ENCODE results near the gene CNIH3.

Gene CNIH3

GRCh38 chr1:224640018-224640417 is 23.9 kb downstream of the CNIH3 start:
- DNase-seq (ENCODE audit: low read depth): no peak
- no peak overlapping the region for H3K4me3 ChIP-seq (ENCODE audit: low read depth, low read length)
- TF ChIP-seq MAX (IDR thresholded peaks at IDR 0.05; ENCODE audit: low read depth, low read length) (no peak), CTCF (IDR thresholded peaks at IDR 0.05; ENCODE audit: low read depth, low read length) (no peak), POLR2A (IDR thresholded peaks at IDR 0.05; ENCODE audit: extremely low read depth, insufficient read length) (no peak), MYC (IDR thresholded peaks at IDR 0.05; ENCODE audit: low read depth, low read length) (no peak)

GRCh38 chr1:224640587-224640986 is 24.5 kb downstream of the CNIH3 start:
- H3K4me3 ChIP-seq (ENCODE audit: low read depth, low read length): no peak overlapping the region
- TF ChIP-seq CTCF (IDR thresholded peaks at IDR 0.05; ENCODE audit: low read depth, low read length) (no peak), MYC (IDR thresholded peaks at IDR 0.05; ENCODE audit: low read depth, low read length) (no peak), MAX (IDR thresholded peaks at IDR 0.05; ENCODE audit: low read depth, low read length) (no peak), POLR2A (IDR thresholded peaks at IDR 0.05; ENCODE audit: extremely low read depth, insufficient read length) (no peak)
- no peak for DNase-seq (ENCODE audit: low read depth)

- no peak for TF ChIP-seq MYC (IDR thresholded peaks at IDR 0.05; ENCODE audit: low read depth, low read length)
- TF ChIP-seq MAX (IDR thresholded peaks at IDR 0.05; ENCODE audit: low read depth, low read length): no peak
- no peak for TF ChIP-seq CTCF (IDR thresholded peaks at IDR 0.05; ENCODE audit: low read depth, low read length)
- no peak for TF ChIP-seq POLR2A (IDR thresholded peaks at IDR 0.05; ENCODE audit: extremely low read depth, insufficient read length)
- no peak overlapping the region for H3K4me3 ChIP-seq (ENCODE audit: low read depth, low read length)
- DNase-seq (ENCODE audit: low read depth): no peak
These were observed 24.9 kb downstream of the CNIH3 start for GRCh38 chr1:224641030-224641429.

GRCh38 chr1:224643653-224644052 is 27.5 kb downstream of the CNIH3 start:
- TF ChIP-seq MYC (IDR thresholded peaks at IDR 0.05; ENCODE audit: low read depth, low read length) (no peak), POLR2A (IDR thresholded peaks at IDR 0.05; ENCODE audit: extremely low read depth, insufficient read length) (no peak), MAX (IDR thresholded peaks at IDR 0.05; ENCODE audit: low read depth, low read length) (no peak), CTCF (IDR thresholded peaks at IDR 0.05; ENCODE audit: low read depth, low read length) (no peak)
- H3K4me3 ChIP-seq (ENCODE audit: low read depth, low read length): no peak overlapping the region
- no peak for DNase-seq (ENCODE audit: low read depth)

- DNase-seq (ENCODE audit: low read depth): peak; percentile 70
- TF ChIP-seq MYC (IDR thresholded peaks at IDR 0.05; ENCODE audit: low read depth, low read length) (no peak), CTCF (IDR thresholded peaks at IDR 0.05; ENCODE audit: low read depth, low read length) (peak; percentile 82)
- H3K4me3 ChIP-seq (ENCODE audit: low read depth, low read length): no peak overlapping the region
These were observed 28.5 kb downstream of the CNIH3 start for GRCh38 chr1:224644553-224645154.

- no peak for TF ChIP-seq POLR2A (IDR thresholded peaks at IDR 0.05; ENCODE audit: extremely low read depth, insufficient read length)
- no peak for TF ChIP-seq MAX (IDR thresholded peaks at IDR 0.05; ENCODE audit: low read depth, low read length)
- TF ChIP-seq MYC (IDR thresholded peaks at IDR 0.05; ENCODE audit: low read depth, low read length): no peak
- TF ChIP-seq CTCF (IDR thresholded peaks at IDR 0.05; ENCODE audit: low read depth, low read length): no peak
- DNase-seq (ENCODE audit: low read depth): no peak
These were observed 31.3 kb downstream of the CNIH3 start for GRCh38 chr1:224647449-224647848.

More at GRCh38 chr1:224647449-224647848, 31.3 kb downstream of the CNIH3 start:
- H3K4me3 ChIP-seq (ENCODE audit: low read depth, low read length): no peak overlapping the region
